Measurements from ENCODE around the gene QDPR.

QDPR gene

DNA sequence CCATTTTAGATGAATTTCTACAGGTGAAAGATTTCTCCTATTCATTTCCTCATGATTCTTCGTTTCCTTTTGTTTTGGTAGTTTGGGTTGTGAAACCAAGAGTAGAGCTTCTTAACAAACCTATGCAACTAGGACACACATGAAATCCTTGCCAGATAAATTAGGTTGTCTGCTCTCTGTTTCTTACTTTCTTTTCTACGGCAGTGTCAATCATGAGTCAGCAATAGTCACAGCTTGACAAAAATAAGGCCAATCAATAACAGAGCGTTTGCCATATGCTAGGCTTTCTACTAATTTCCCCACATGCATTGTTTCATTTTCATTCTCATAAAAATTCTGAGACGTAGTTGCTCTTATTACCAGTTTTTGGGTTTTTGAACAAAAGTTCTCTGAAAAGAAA, 23.4 kb upstream of the QDPR start:
- no peaks in the 10 kb centered on the region for H3K36me3 ChIP-seq
- no peaks in the 10 kb centered on the region for H3K27me3 ChIP-seq (ENCODE audit: insufficient read depth, low read depth, severe bottlenecking)
- no peak for TF ChIP-seq CTCF (IDR thresholded peaks at IDR 0.05; ENCODE audit: low read depth, low read length)
- no peak for DNase-seq
- H3K4me3 ChIP-seq (ENCODE audit: low read depth, low read length), result no peak overlapping the region
- no peak overlapping the region for H3K27ac ChIP-seq
- no peaks in the 10 kb centered on the region for H3K9me3 ChIP-seq (ENCODE audit: severe bottlenecking)

DNA sequence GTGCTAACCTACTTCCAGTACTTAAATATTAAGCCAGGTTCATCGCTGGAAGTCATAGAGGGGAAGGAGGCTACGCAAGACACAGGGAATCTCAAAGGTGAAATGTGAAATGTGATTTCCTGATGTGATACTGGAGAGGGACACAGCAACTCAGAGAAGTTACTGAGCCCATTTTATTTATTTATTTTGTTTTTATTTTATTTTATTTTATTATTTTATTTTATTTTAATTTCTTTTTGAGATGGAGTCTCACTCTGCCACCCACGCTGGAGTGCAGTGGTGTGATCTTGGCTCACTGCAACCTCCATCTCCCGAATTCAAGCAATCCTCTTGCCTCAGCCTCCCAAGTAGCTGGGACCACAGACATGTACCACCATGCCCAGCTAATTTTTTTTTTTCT, 22.8 kb upstream of the QDPR start:
- Histone ChIP-seq H3K27ac (no peak overlapping the region), H3K36me3 (no peaks in the 10 kb centered on the region), H3K9me3 (ENCODE audit: severe bottlenecking) (no peaks in the 10 kb centered on the region), H3K27me3 (ENCODE audit: insufficient read depth, low read depth, severe bottlenecking) (no peaks in the 10 kb centered on the region), H3K4me3 (ENCODE audit: low read depth, low read length) (no peak overlapping the region)
- TF ChIP-seq CTCF (IDR thresholded peaks at IDR 0.05; ENCODE audit: low read depth, low read length), result no peak
- DNase-seq, result no peak

DNA sequence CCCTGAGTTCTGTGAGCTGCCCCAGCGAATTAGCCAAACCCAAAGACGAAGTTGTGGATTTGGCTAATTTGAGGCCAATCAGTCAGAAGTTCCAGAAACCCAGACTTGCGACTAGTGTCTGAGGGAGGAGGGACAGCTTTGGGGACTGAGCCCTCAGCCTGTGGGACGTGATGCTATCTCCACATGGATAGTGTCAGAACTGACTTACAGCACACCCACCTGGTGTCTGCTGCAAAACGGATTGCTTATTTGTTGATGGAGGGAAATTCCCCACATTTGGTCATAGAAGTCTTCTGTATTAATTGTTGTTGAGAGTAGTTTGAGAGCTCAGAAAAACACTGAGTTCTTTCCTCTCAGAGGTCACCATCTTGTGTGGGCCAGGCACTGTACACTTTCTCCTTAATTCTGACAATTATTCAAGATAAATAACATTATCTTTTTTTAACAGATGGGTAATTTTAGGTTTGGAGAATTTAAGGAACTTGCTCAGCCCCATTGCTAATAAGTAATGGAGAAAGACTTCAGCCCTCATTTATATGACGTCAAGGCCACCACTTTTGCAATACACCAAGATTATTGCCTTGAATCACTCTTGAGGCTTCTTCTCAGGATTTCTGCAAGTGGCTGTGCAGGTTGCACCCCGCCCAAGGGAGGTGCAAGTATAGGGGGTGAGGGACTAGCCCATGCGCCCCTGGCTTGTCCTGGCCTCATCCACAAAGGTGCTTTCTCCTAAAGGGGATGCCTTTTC, 19.8 kb upstream of the QDPR start:
- Histone ChIP-seq H3K27me3 (ENCODE audit: insufficient read depth, low read depth, severe bottlenecking) (no peaks in the 10 kb centered on the region), H3K4me3 (ENCODE audit: low read depth, low read length) (no peak overlapping the region), H3K9me3 (ENCODE audit: severe bottlenecking) (no peaks in the 10 kb centered on the region), H3K27ac (no peak overlapping the region), H3K36me3 (no peaks in the 10 kb centered on the region)
- no peak for TF ChIP-seq CTCF (IDR thresholded peaks at IDR 0.05; ENCODE audit: low read depth, low read length)
- no peak for DNase-seq

DNA sequence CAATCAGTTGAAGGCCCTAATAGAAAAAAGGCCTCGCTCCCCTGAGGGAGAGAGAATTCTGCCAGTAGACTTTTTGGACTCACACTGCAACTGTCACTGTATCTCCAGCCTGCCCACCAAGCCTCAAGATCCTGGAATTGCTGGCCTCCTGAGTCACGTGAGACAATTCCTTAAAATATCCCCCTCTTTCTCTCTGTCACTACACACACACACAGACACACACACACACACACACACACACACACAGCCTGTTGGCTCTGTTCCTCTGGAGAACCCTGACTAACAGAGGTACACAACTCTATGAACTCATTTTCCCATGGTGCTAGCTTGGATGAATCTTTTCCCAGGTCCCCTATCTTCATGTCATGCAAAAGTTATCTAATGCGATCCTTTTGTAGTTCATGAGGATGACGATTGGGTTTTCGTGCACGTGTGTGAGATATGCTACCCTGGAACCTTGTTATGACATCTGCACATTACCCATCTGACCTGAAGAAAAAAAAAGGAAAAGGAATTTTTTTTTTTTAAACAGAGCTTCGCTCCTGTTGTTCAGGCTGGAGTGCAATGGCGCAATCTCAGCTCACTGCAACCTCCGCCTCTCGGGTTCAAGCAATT, 16.8 kb upstream of the QDPR start:
- no peak for DNase-seq
- Histone ChIP-seq H3K36me3 (no peaks in the 10 kb centered on the region), H3K27me3 (ENCODE audit: insufficient read depth, low read depth, severe bottlenecking) (no peaks in the 10 kb centered on the region), H3K4me3 (ENCODE audit: low read depth, low read length) (no peak overlapping the region), H3K27ac (no peak overlapping the region), H3K9me3 (ENCODE audit: severe bottlenecking) (no peaks in the 10 kb centered on the region)
- TF ChIP-seq CTCF (IDR thresholded peaks at IDR 0.05; ENCODE audit: low read depth, low read length), result no peak

DNA sequence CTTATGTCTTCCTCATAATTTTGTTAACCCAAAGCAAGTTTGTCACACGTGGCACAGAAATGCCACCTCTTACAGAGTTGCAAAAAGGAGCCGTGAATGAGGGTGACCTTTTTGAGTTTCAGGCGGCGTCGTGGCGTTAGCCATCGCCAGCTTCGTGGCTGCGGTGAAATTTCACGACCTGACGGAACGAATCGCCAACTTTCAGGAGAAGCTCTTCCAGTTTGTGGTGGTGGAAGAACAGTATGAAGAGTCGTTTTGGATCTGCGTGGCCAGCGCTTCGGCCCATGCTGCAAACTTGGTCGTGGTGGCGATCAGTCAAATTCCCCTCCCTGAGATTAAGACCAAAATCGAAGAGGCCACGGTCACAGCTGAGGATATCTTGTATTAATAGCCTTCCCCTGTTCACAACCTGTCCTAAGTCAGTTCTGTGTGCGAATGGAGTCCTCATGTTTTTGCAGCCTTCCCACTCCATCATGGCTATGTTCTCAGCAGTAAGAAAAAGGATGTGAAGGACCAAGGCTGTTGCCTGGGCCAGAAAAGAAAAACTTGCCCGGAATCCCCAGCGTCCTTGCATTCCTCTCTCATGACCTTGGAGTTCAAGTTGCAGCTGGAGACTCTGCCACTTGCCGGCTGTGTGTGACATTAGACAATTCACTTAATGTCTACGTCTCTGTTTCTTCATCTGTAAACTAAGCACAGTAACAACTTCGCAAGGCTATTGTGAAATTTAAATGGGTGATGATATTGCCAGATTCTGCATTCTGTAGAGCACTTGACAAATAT, 15.0 kb upstream of the QDPR start:
- Histone ChIP-seq H3K36me3 (no peaks in the 10 kb centered on the region), H3K4me3 (ENCODE audit: low read depth, low read length) (no peak overlapping the region), H3K27me3 (ENCODE audit: insufficient read depth, low read depth, severe bottlenecking) (no peaks in the 10 kb centered on the region), H3K9me3 (ENCODE audit: severe bottlenecking) (no peaks in the 10 kb centered on the region), H3K27ac (no peak overlapping the region)
- no peak for TF ChIP-seq CTCF (IDR thresholded peaks at IDR 0.05; ENCODE audit: low read depth, low read length)
- DNase-seq, result no peak
